22Rv1 (cell line): ENCODE data around the gene ABCA4.
"Not testable (repeated sequence)": the region's sequence is repeated elsewhere in the genome, so short reads cannot be mapped to it uniquely, and the experiment has no call there.

ENCODE experiments used
- H3K27ac ChIP-seq: fragments of 450-650 bp; 2 replicates; pipeline ENCODE4 v1.5.1; 2017
- CTCF ChIP-seq: fragments of 450-650 bp; IDR thresholded peaks from 2 replicates; pipeline ENCODE4 v1.5.1; 2017; ENCODE audit warnings: mild to moderate bottlenecking
- ZFX ChIP-seq: fragments of 450-650 bp; IDR thresholded peaks from 2 replicates; pipeline ENCODE4 v1.6.1; 2017; ENCODE audit warnings: antibody characterized with exemption, borderline replicate concordance

ABCA4 gene

GRCh38 chr1:94120991-94121390 is at the start of gene ABCA4:
Gene ABCA4 (minus strand): TSS chr1:94121148. CDS start chr1:94121045, 103 bp downstream.
- TF ChIP-seq ZFX = no peak
- no peak for TF ChIP-seq CTCF

GRCh38 chr1:94169126-94169525 is 48.2 kb upstream of the ABCA4 start:
- no peak for TF ChIP-seq ZFX
- no peak for TF ChIP-seq CTCF
- no peak overlapping the region for H3K27ac ChIP-seq

More at GRCh38 chr1:94120991-94121390, at the start of gene ABCA4:
- no peak within 1 kb of the TSS for H3K27ac ChIP-seq

- no peak for TF ChIP-seq CTCF
- TF ChIP-seq ZFX = no peak
Observed at GRCh38 chr1:94165843-94166242, 44.9 kb upstream of the ABCA4 start.

GRCh38 chr1:94164885-94165284 is 43.9 kb upstream of the ABCA4 start:
- H3K27ac ChIP-seq = not testable (repeated sequence)

More at GRCh38 chr1:94165843-94166242, 44.9 kb upstream of the ABCA4 start:
- H3K27ac ChIP-seq = no peak overlapping the region

GRCh38 chr1:94164121-94164520 is 43.2 kb upstream of the ABCA4 start:
- H3K27ac ChIP-seq = not testable (repeated sequence)

- H3K27ac ChIP-seq = not testable (repeated sequence)
Observed at GRCh38 chr1:94163249-94163648, 42.3 kb upstream of the ABCA4 start.

- H3K27ac ChIP-seq = no peak overlapping the region
- TF ChIP-seq ZFX = no peak
- TF ChIP-seq CTCF = no peak
Observed at GRCh38 chr1:94160811-94161210, 39.9 kb upstream of the ABCA4 start.

GRCh38 chr1:94156096-94156625 is 35.2 kb upstream of the ABCA4 start:
- TF ChIP-seq ZFX = no peak
- no peak for TF ChIP-seq CTCF
- H3K27ac ChIP-seq = no peak overlapping the region

- H3K27ac ChIP-seq = no peak overlapping the region
Observed at GRCh38 chr1:94154989-94155388, 34.0 kb upstream of the ABCA4 start.

More at GRCh38 chr1:94154989-94155388, 34.0 kb upstream of the ABCA4 start:
- TF ChIP-seq CTCF (no peak), ZFX (no peak)
